Mesenchymal stem cell (in vitro differentiated cells and primary cell): ENCODE data around the gene PJA2.

ENCODE experiments used
- DNase-seq: peaks from one replicate; pipeline ENCODE4 v3.0.0-alpha.2; 2013
- H2AFZ ChIP-seq: one replicate; pipeline ENCODE4 v1.6.1; 2013; ENCODE audit warnings: low read depth, mild to moderate bottlenecking, control low read depth, inconsistent platforms, low read length, moderate library complexity
- H2AK5ac ChIP-seq: 2 replicates; pipeline ENCODE4 v1.6.1; 2013; ENCODE audit warnings: low read length, moderate library complexity, mild to moderate bottlenecking, inconsistent platforms; ENCODE audit not compliant: severe bottlenecking
- H2BK120ac ChIP-seq: one replicate; pipeline ENCODE4 v1.6.1; 2013; ENCODE audit warnings: low read depth, mild to moderate bottlenecking, inconsistent platforms, low read length, moderate library complexity
- H2BK12ac ChIP-seq, 2 experiments: one replicate each; pipeline ENCODE4 v1.6.1; 2013; ENCODE audit warnings: inconsistent platforms in 2 of 2, low read length in 2 of 2, mild to moderate bottlenecking in 2 of 2, moderate library complexity in 2 of 2, control low read depth in 1 of 2
- H2BK15ac ChIP-seq: one replicate; pipeline ENCODE4 v1.6.1; 2013; ENCODE audit warnings: mild to moderate bottlenecking, low read depth, inconsistent platforms; ENCODE audit not compliant: poor library complexity, severe bottlenecking
- H2BK5ac ChIP-seq: 2 replicates; pipeline ENCODE4 v1.6.1; 2013; ENCODE audit warnings: low read depth, mild to moderate bottlenecking, low read length, control low read depth, inconsistent platforms; ENCODE audit not compliant: poor library complexity, severe bottlenecking
- H3K14ac ChIP-seq, 2 experiments: one replicate each; pipeline ENCODE4 v1.6.1; 2013; ENCODE audit warnings: inconsistent platforms in 2 of 2, low read length in 2 of 2, control low read depth in 1 of 2, mild to moderate bottlenecking in 1 of 2, moderate library complexity in 1 of 2
- H3K18ac ChIP-seq, 2 experiments: one replicate each; pipeline ENCODE4 v1.6.1; 2013; ENCODE audit warnings: inconsistent platforms in 2 of 2, low read length in 2 of 2, control low read depth in 1 of 2, low read depth in 1 of 2, mild to moderate bottlenecking in 1 of 2
- H3K23ac ChIP-seq, 2 experiments: one replicate each; pipeline ENCODE4 v1.6.1; 2013; ENCODE audit warnings: inconsistent platforms in 2 of 2, low read length in 2 of 2, mild to moderate bottlenecking in 2 of 2, moderate library complexity in 2 of 2, control low read depth in 1 of 2
- H3K27ac ChIP-seq: 2 replicates; pipeline ENCODE4 v1.5.1; 2013; ENCODE audit warnings: mild to moderate bottlenecking, moderate library complexity, low read length, control low read depth, inconsistent platforms; ENCODE audit not compliant: poor library complexity, severe bottlenecking
- H3K27me3 ChIP-seq, 2 experiments: 2 replicates each; pipeline versions ENCODE4 v1.6.1 to v1.7.0; 2013; ENCODE audit warnings: low read length in 2 of 2, mild to moderate bottlenecking in 2 of 2, moderate library complexity in 2 of 2, control low read depth in 1 of 2, inconsistent platforms in 1 of 2; ENCODE audit not compliant: control insufficient read depth in 1 of 2, insufficient read depth in 1 of 2
- H3K36me3 ChIP-seq, 2 experiments: 2 replicates each; pipeline versions ENCODE4 v1.6.1 to v1.7.0; 2013; ENCODE audit warnings: low read length in 2 of 2, control low read depth in 1 of 2, inconsistent platforms in 1 of 2, low read depth in 1 of 2, mild to moderate bottlenecking in 1 of 2; ENCODE audit not compliant: insufficient read depth in 2 of 2, control insufficient read depth in 1 of 2
- H3K4ac ChIP-seq, 2 experiments: one replicate each; pipeline ENCODE4 v1.6.1; 2013; ENCODE audit warnings: inconsistent platforms in 2 of 2, low read length in 2 of 2, mild to moderate bottlenecking in 2 of 2, moderate library complexity in 2 of 2, control low read depth in 1 of 2, low read depth in 1 of 2
- H3K4me1 ChIP-seq: 2 replicates; pipeline ENCODE4 v1.6.1; 2013; ENCODE audit warnings: low read depth, low read length, control low read depth; ENCODE audit not compliant: control insufficient read depth, insufficient read depth
- H3K4me2 ChIP-seq: 2 replicates; pipeline ENCODE4 v1.6.1; 2013; ENCODE audit warnings: low read length, mild to moderate bottlenecking, inconsistent platforms; ENCODE audit not compliant: poor library complexity, severe bottlenecking
- H3K4me3 ChIP-seq, 2 experiments: 2 replicates each; pipeline versions ENCODE4 v1.5.1 to v1.7.0; 2013; ENCODE audit warnings: low read length in 2 of 2, mild to moderate bottlenecking in 2 of 2, control low read depth in 1 of 2, low read depth in 1 of 2; ENCODE audit not compliant: insufficient read depth in 1 of 2
- H3K79me1 ChIP-seq: replicated peaks from 2 replicates; pipeline ENCODE4 v1.6.1; 2013; ENCODE audit warnings: mild to moderate bottlenecking, control low read depth, low read length, inconsistent platforms; ENCODE audit not compliant: poor library complexity, severe bottlenecking
- H3K9ac ChIP-seq: 2 replicates; pipeline ENCODE4 v1.7.0; 2013; ENCODE audit warnings: mild to moderate bottlenecking, low read length, moderate library complexity
- H3K9me3 ChIP-seq: 2 replicates; pipeline ENCODE4 v1.7.0; 2013; ENCODE audit warnings: mild to moderate bottlenecking, low read length; ENCODE audit not compliant: control insufficient read depth
- H4K8ac ChIP-seq: one replicate; pipeline ENCODE4 v1.6.1; 2013; ENCODE audit warnings: inconsistent platforms, mild to moderate bottlenecking, low read length, moderate library complexity
- H4K91ac ChIP-seq: one replicate; pipeline ENCODE4 v1.6.1; 2013; ENCODE audit warnings: mild to moderate bottlenecking, low read length, inconsistent platforms
- WGBS: methylation state at CpG from one replicate; pipeline ENCODE4 v1.1.7; 2013; ENCODE audit warnings: mixed read lengths; 5-methylcytosine and 5-hydroxymethylcytosine counted together

The PJA2 gene

DNA sequence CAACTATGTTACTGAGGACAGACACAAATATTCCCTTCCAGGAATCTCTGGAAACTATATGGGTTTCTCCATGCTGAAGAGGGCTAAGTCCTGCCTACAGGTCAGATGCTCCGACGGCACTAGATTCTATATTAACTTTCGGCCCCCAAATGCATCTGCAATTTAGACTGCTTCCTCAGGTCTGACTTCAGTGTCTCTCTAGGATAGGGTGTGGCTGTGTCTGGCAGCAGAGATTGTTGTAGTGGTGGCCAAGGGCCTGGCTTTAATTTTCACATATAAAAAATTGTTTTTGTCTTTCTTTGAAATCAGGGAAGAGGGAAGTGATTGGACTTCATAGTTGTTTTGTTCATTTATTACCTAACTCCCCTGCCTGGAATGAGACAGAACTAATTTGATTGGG, 101.8 kb downstream of the PJA2 start:
- no peaks in the 10 kb centered on the region for H3K36me3 ChIP-seq
- no peak overlapping the region for H3K4me2 ChIP-seq
- no peak overlapping the region for H3K18ac ChIP-seq
- H2AFZ ChIP-seq: no peak overlapping the region
- no peak overlapping the region for H2AK5ac ChIP-seq
- peaks cover 0 to 5% of the 10 kb centered on the region in 2 experiments for H3K27me3 ChIP-seq
- no peak overlapping the region for H2BK15ac ChIP-seq
- DNase-seq: no peak
- H3K4me1 ChIP-seq: no peaks in the 10 kb centered on the region
- H2BK12ac ChIP-seq: no peak overlapping the region
- no peaks in the 10 kb centered on the region for H3K79me1 ChIP-seq
- no peak overlapping the region for H3K27ac ChIP-seq
- no peak overlapping the region for H3K14ac ChIP-seq
- no peak overlapping the region for H3K23ac ChIP-seq
- H3K9ac ChIP-seq: no peak overlapping the region
- 97% methylated on average over 3 of the region's 3 CpGs for WGBS
- H3K4ac ChIP-seq: no peak overlapping the region
- no peak overlapping the region for H3K4me3 ChIP-seq
- no peak overlapping the region for H4K91ac ChIP-seq
- H2BK120ac ChIP-seq: no peak overlapping the region
- H3K9me3 ChIP-seq: no peaks in the 10 kb centered on the region
- H2BK5ac ChIP-seq: no peak overlapping the region
- no peak overlapping the region for H4K8ac ChIP-seq

DNA sequence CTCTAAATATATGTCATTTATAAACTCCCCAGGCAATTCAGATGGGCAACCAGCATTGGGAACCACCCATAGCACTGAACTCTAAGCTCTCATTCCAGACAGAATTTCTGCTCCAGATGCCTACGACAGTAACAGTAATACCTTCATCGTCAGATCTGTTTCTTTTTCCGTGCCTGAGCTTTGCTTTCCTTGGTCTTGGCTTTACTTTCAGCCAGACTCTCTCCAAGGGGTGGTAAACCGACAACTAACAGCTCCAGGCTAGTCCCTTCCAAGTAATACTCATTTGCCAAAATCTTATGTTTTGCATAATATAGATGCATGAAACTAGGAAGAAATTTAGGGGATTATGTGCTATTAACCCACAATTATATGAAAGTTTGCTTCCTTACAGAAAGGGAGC, 102.3 kb downstream of the PJA2 start:
- peaks cover 0 to 5% of the 10 kb centered on the region in 2 experiments for H3K27me3 ChIP-seq
- H2BK120ac ChIP-seq: no peak overlapping the region
- WGBS: 85% methylated on average over 3 of the region's 4 CpGs
- H3K27ac ChIP-seq: no peak overlapping the region
- no peak overlapping the region for H2BK5ac ChIP-seq
- H2AFZ ChIP-seq: no peak overlapping the region
- no peaks in the 10 kb centered on the region for H3K79me1 ChIP-seq
- H3K9me3 ChIP-seq: no peaks in the 10 kb centered on the region
- H4K91ac ChIP-seq: no peak overlapping the region
- no peak overlapping the region for H4K8ac ChIP-seq
- no peak for DNase-seq
- H3K9ac ChIP-seq: no peak overlapping the region
- H2AK5ac ChIP-seq: no peak overlapping the region
- no peaks in the 10 kb centered on the region for H3K4me1 ChIP-seq
- no peak overlapping the region for H3K4me3 ChIP-seq
- no peak overlapping the region for H3K4me2 ChIP-seq
- no peak overlapping the region for H3K4ac ChIP-seq
- no peaks in the 10 kb centered on the region for H3K36me3 ChIP-seq
- no peak overlapping the region for H3K18ac ChIP-seq
- H3K23ac ChIP-seq: no peak overlapping the region
- H2BK12ac ChIP-seq: no peak overlapping the region
- H3K14ac ChIP-seq: no peak overlapping the region
- H2BK15ac ChIP-seq: no peak overlapping the region

DNA sequence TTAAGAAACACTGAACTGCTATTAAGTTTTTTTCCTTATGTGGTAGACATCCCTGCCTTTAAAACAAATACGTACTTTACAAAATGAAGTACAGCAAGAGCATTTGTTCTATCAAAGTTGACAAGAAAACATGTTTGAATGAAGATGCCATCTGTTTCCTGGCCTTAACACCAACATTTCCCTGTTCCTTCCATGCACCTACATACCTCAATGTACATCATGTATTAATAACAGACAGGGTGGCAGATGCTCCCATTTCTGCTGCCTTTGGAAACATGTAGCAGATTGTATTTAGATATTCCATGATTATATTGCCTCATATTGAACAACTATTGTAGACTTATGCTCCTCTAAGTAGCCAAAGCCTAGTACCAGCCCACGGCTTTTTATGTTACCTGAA, 104.4 kb downstream of the PJA2 start:
- Histone ChIP-seq H4K8ac (no peak overlapping the region), H3K4me2 (no peak overlapping the region), H2BK120ac (no peak overlapping the region), H3K4ac (no peak overlapping the region), H2BK15ac (no peak overlapping the region), H2BK5ac (no peak overlapping the region), H3K23ac (no peak overlapping the region), H3K4me3 (no peak overlapping the region), H3K9me3 (no peaks in the 10 kb centered on the region), H3K14ac (no peak overlapping the region), H3K79me1 (no peaks in the 10 kb centered on the region), H3K4me1 (no peaks in the 10 kb centered on the region), H3K18ac (no peak overlapping the region), H2BK12ac (no peak overlapping the region), H2AK5ac (no peak overlapping the region), H2AFZ (no peak overlapping the region), H3K27me3 (peaks cover 0 to 5% of the 10 kb centered on the region in 2 experiments), H3K36me3 (no peaks in the 10 kb centered on the region), H4K91ac (no peak overlapping the region), H3K27ac (no peak overlapping the region), H3K9ac (no peak overlapping the region)
- no peak for DNase-seq
- WGBS: 89% methylated on average over 2 of the region's 2 CpGs

DNA sequence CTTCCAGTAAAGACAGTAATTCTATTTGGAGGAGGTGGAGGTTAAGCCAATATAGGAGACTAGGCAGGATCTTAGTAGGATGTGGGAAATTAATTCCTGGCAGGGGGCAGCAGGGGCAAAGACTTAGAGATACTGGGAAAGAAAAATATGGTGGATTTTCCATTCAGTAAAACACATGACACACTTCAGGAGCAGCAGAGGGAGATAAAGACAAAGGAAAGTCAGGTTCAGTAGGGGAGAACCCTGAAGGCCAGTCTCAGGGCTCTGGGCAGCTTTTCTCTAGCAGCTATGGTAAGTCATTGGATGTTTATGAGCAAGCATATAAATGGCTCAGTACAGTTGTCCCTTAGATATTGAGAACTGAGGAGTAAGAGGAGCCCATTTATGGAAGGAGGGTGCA, 105.5 kb downstream of the PJA2 start:
- Histone ChIP-seq H2BK5ac (no peak overlapping the region), H3K79me1 (no peaks in the 10 kb centered on the region), H3K4me3 (no peak overlapping the region), H4K8ac (no peak overlapping the region), H3K23ac (no peak overlapping the region), H2BK120ac (no peak overlapping the region), H3K27me3 (peaks cover 0 to 5% of the 10 kb centered on the region in 2 experiments), H3K27ac (no peak overlapping the region), H3K9ac (no peak overlapping the region), H2BK12ac (no peak overlapping the region), H4K91ac (no peak overlapping the region), H3K18ac (no peak overlapping the region), H2AK5ac (no peak overlapping the region), H3K4ac (no peak overlapping the region), H3K9me3 (no peaks in the 10 kb centered on the region), H2BK15ac (no peak overlapping the region), H3K36me3 (no peaks in the 10 kb centered on the region), H3K4me2 (no peak overlapping the region), H3K4me1 (no peaks in the 10 kb centered on the region), H3K14ac (no peak overlapping the region), H2AFZ (no peak overlapping the region)
- DNase-seq: no peak
